ENCODE data around the gene LCT.

DNA sequence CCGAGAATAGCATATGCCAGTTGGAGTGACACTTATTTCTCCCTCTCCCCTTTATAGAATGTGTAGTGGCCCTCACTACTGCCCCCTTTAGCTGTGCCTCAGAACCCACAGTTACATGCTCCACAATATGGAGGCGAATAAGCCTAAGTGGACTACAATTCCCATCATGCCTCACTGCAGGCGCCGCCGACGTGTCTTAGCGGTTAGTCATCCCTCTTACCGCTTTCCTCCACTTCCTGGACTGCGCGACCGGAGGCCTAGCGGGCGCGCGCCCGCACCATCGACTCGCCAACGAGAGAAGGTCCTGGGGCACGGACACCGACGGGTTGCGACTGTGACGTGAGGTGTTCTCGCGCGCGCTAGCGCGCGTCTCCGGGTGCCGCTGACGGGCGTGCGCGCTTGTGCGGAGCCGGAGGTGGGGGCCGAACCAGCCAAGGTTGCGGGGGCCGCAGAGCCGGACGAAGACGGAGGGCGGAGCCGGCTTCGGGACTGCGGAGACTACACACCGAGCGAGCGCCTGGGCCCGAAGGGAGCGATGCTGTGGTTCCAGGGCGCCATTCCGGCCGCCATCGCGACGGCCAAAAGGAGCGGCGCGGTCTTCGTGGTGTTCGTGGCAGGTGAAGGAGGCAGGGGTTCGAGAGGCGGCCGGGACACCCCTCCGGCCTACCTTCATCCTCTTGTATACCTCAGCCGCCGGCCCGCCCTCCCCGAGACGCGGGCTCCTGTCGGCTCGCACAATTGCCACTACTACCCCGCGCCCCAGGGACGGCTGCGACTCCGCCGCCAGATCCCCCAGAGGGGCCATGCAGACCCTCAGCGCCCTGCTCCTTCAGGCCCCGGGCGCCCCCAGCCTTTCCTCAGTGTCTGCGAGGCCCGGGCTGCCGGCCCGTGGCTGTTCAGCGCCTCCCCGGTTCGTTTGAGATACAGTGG is 95.3 kb downstream of the LCT start, which contains the start of gene UBXN4:
- peak in 2 of 6 experiments; percentile 31 to 33 for TF ChIP-seq CTCF (IDR thresholded peaks at IDR 0.05)
- peak in 3 of 4 donors; percentile 46 to 95 (median 86) for TF ChIP-seq POLR2A (IDR thresholded peaks at IDR 0.05)

Measured in esophagus squamous epithelium (tissue), 4 donors.